GM12872 (cell line): ENCODE measurements around the gene VPS13C.

ENCODE experiments used
- TF ChIP-seq, protein P1 (sequence below): IDR thresholded peaks from 3 replicates; pipeline ENCODE4 v1.5.1; 2011; ENCODE audit warnings: low read depth, mild to moderate bottlenecking, low read length, moderate library complexity; ENCODE audit not compliant: insufficient read depth

The VPS13C gene

DNA sequence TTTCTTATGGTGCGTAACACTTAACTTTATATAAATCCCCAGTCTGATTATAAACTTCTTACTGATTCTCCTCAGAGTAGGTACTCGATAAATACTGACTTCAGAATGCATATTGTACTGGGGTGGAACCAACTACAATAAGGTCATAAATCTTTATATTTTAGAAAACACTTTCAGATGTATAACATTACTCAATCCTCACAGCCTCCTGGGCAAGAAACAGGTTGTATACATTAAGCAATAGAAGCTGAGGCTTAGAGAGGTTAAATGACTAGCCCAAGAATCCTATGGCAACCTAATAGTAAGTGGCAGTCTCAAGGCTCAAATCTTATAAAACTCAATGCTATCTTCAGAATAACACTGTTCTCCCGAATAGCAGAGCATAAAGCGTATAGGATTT is 9.1 kb downstream of the VPS13C start:
- TF ChIP-seq, protein P1, sequence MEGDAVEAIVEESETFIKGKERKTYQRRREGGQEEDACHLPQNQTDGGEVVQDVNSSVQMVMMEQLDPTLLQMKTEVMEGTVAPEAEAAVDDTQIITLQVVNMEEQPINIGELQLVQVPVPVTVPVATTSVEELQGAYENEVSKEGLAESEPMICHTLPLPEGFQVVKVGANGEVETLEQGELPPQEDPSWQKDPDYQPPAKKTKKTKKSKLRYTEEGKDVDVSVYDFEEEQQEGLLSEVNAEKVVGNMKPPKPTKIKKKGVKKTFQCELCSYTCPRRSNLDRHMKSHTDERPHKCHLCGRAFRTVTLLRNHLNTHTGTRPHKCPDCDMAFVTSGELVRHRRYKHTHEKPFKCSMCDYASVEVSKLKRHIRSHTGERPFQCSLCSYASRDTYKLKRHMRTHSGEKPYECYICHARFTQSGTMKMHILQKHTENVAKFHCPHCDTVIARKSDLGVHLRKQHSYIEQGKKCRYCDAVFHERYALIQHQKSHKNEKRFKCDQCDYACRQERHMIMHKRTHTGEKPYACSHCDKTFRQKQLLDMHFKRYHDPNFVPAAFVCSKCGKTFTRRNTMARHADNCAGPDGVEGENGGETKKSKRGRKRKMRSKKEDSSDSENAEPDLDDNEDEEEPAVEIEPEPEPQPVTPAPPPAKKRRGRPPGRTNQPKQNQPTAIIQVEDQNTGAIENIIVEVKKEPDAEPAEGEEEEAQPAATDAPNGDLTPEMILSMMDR: no peak

DNA sequence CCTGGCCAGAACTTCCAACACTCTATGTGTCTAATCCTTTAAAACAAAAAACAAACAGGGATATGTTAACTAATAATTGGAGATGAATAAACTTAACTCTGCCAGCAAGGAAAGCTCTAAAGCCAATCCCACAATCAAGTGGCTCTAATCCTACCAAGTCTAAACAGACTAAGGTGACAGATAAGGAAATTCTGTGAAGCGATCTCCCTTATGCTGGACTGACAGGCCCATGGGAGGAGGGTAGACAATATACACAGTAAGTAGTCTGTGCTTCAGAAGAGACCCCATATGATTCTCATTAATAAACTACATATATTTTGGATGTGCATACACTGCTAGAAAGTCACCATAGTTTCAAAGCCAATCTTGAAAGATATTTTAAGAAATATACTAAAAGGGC is 10.1 kb downstream of the VPS13C start:
- TF ChIP-seq, protein P1: no peak

- TF ChIP-seq, protein P1: no peak
These were observed 12.9 kb downstream of the VPS13C start for GRCh38 chr15:62047282-62047827.

DNA sequence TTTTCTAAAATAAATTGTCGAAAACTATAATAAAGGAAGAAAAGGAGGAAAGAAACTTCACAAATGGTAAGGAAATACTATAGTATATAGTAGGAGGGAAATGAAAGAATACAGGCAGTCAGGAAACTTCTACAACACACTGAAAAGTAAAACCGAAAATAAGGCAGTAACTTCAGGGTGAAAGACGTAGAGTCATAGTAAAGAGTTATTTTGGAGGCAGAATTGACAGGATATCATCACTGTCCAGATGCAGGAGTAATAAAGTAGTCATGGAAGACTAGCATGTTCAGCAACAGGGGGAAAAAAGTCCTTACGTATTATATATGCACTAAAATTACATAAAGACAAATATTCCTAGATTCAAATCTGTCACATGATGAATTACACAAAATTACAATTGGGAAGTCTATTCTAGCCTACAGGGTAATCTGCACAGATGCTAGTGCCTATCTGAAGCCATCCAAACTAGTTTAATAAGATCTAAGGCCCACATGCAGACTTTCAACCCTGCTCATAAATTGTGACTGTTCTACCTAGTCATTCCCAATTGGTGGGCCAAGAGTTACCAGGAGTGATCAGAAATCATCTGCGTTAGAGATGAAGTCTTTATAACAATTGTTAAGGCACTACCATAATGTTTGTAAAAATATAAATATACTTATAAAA is 14.0 kb downstream of the VPS13C start:
- TF ChIP-seq, protein P1: no peak

GRCh38 chr15:62035256-62035924 is 24.9 kb downstream of the VPS13C start:
- TF ChIP-seq, protein P1: no peak

DNA sequence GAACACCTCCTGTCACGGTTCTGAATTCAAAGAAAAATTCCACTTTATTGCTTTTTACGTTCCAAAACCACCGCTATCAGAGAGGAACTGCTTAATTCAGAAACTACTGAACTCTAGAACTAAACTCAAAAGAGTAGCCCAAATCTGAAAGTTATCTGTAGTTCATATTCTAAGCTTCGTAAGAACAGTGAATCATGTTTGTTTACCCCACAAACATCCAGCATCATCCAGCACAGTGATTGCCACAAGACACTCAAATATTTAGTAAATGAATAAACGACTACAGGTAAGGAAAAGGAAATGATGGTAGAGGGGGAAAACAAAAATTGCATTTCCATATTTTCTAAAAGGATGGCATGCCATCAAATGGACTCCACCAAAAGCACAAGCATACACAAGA is 32.3 kb downstream of the VPS13C start:
- TF ChIP-seq, protein P1: no peak

DNA sequence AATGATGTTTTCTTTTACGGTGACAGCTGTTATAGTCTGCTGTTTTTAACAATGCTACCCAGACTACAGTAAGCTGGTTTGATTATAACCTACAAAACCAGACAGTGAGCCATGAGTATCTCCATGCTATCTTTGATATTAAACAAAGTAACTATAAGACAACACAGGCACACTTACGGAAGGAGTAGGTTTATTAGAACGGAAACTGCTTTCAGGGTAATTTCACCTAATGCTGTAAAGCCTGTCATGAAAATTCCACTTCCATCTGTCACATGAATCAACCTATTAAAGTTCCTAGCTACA is 33.0 kb downstream of the VPS13C start:
- TF ChIP-seq, protein P1: no peak
